WTC11 (cell line): ENCODE data around the gene INHA.

Experiments
- CREM ChIP-seq: sonication (generic); formaldehyde crosslinking; IDR thresholded peaks from 2 replicates; pipeline ENCODE4 v1.8.1; 2022; ENCODE audit warnings: mild to moderate bottlenecking, missing genetic modification reagents, moderate library complexity
- CTCF ChIP-seq: fragments of 200-600 bp; IDR thresholded peaks from 2 replicates; pipeline ENCODE4 v1.8.0; 2022; ENCODE audit warnings: antibody characterized with exemption
- FOXP4 ChIP-seq: sonication (generic); formaldehyde crosslinking; IDR thresholded peaks from 2 replicates; pipeline ENCODE4 v1.8.0; 2022; ENCODE audit warnings: mild to moderate bottlenecking, missing genetic modification reagents
- HMGXB4 ChIP-seq: sonication (generic); formaldehyde crosslinking; IDR thresholded peaks from 2 replicates; pipeline ENCODE4 v1.8.1; 2023; ENCODE audit warnings: mild to moderate bottlenecking, moderate library complexity, missing genetic modification reagents
- IRF1 ChIP-seq: sonication (generic); formaldehyde crosslinking; IDR thresholded peaks from 2 replicates; pipeline ENCODE4 v1.8.0; 2023; ENCODE audit warnings: missing genetic modification reagents
- MAX ChIP-seq: sonication (generic); formaldehyde crosslinking; IDR thresholded peaks from 2 replicates; pipeline ENCODE4 v1.8.0; 2022; ENCODE audit warnings: mild to moderate bottlenecking, missing genetic modification reagents
- PRRX2 ChIP-seq: fragments of 250-450 bp; sonication (Bioruptor Pico); IDR thresholded peaks from 2 replicates; pipeline ENCODE4 v1.8.0; 2021; ENCODE audit warnings: mild to moderate bottlenecking
- RELA ChIP-seq: sonication (generic); formaldehyde crosslinking; IDR thresholded peaks from 2 replicates; pipeline ENCODE4 v1.8.1; 2022; ENCODE audit warnings: missing genetic modification reagents, mild to moderate bottlenecking, borderline replicate concordance
- TP53 ChIP-seq: sonication (generic); formaldehyde crosslinking; IDR thresholded peaks from 2 replicates; pipeline ENCODE4 v1.8.1; 2023; ENCODE audit warnings: mild to moderate bottlenecking, missing genetic modification reagents

GRCh38 chr2:219569635-219570034 is 2.5 kb upstream of the INHA start:
- TF ChIP-seq CTCF (no peak), HMGXB4 (no peak), RELA (CRISPR knock-in tag) (no peak), FOXP4 (CRISPR knock-in tag) (no peak), CREM (CRISPR knock-in tag) (no peak), TP53 (CRISPR knock-in tag) (no peak), PRRX2 (CRISPR knock-in tag) (no peak), MAX (CRISPR knock-in tag) (no peak), IRF1 (CRISPR knock-in tag) (no peak)
